K562 (cell line): ENCODE results near the gene GFRAL.

Source experiments
- CHD2 ChIP-seq: IDR thresholded peaks from 2 replicates; pipeline ENCODE4 v1.6.1; 2011; ENCODE audit warnings: low read depth, low read length
- DMBX1 ChIP-seq: fragments of 250-450 bp; sonication (Bioruptor Pico); IDR thresholded peaks from 2 replicates; pipeline ENCODE4 v1.8.0; 2022; ENCODE audit warnings: inconsistent platforms, mild to moderate bottlenecking, moderate library complexity, borderline replicate concordance
- ETV1 ChIP-seq: fragments of 450-650 bp; conservative IDR thresholded peaks from 2 replicates; pipeline ENCODE4 v1.6.1; 2016; ENCODE audit warnings: missing genetic modification characterization, control low read depth, low read depth, missing compliant biosample characterization
- HDAC2 ChIP-seq: fragments of 450-650 bp; IDR thresholded peaks from 2 replicates; pipeline ENCODE4 v1.6.1; 2016; ENCODE audit warnings: mild to moderate bottlenecking
- SMARCE1 ChIP-seq: fragments of 450-650 bp; IDR thresholded peaks from 2 replicates; pipeline ENCODE4 v1.7.1; 2016; ENCODE audit warnings: mild to moderate bottlenecking
- TOE1 ChIP-seq, 2 experiments: fragments of 450-650 bp in 1 of 2; sonication (generic) in 1 of 2; formaldehyde crosslinking in 1 of 2; IDR thresholded peaks; 2 replicates each; pipeline versions ENCODE4 v1.7.1 to v1.8.0; 2016 to 2022; ENCODE audit warnings: borderline replicate concordance in 2 of 2, mild to moderate bottlenecking in 2 of 2, antibody characterized with exemption in 1 of 2, inconsistent platforms in 1 of 2, low read depth in 1 of 2, missing genetic modification reagents in 1 of 2, moderate library complexity in 1 of 2
- U2AF1 ChIP-seq: fragments of 200-400 bp; formaldehyde crosslinking; optimal IDR thresholded peaks from 2 replicates; pipeline ENCODE3; 2017; ENCODE audit warnings: mild to moderate bottlenecking, low read depth, low read length, moderate library complexity
- ZBTB17 ChIP-seq: fragments of 450-650 bp; formaldehyde crosslinking; IDR thresholded peaks from 2 replicates; pipeline ENCODE4 v1.4.0; 2020; ENCODE audit warnings: mild to moderate bottlenecking
- ZC3H4 ChIP-seq: sonication (generic); formaldehyde crosslinking; IDR thresholded peaks from 2 replicates; pipeline ENCODE4 v1.9.0; 2021; ENCODE audit warnings: missing genetic modification reagents, borderline replicate concordance
- ZNF146 ChIP-seq: IDR thresholded peaks from one replicate; pipeline ENCODE4 v1.6.1; 2018; ENCODE audit warnings: missing compliant biosample characterization; ENCODE audit not compliant: unreplicated experiment
- TF ChIP-seq, protein P1 (sequence below), 3 experiments: IDR thresholded peaks in 2 of 3; conservative IDR thresholded peaks in 1 of 3; 2 replicates each; pipeline ENCODE4 v1.5.1; 2011 to 2012; ENCODE audit warnings: low read length in 3 of 3, mild to moderate bottlenecking in 3 of 3, control low read depth in 2 of 3, improper control_type of control experiment in 1 of 3, inconsistent platforms in 1 of 3, low read depth in 1 of 3, mixed read lengths in 1 of 3, moderate library complexity in 1 of 3; ENCODE audit not compliant: insufficient read depth in 2 of 3
- TF ChIP-seq, protein P2 (sequence below), 2 experiments: fragments of 200-800 bp in 1 of 2; sonication (Bioruptor generic) in 1 of 2; sonication (generic) in 1 of 2; formaldehyde crosslinking in 1 of 2; IDR thresholded peaks in 1 of 2; conservative IDR thresholded peaks in 1 of 2; 2 replicates each; pipeline versions ENCODE4 v1.5.0 to v1.6.1; 2016 to 2020; ENCODE audit warnings: missing compliant biosample characterization in 1 of 2, missing genetic modification characterization in 1 of 2, missing genetic modification reagents in 1 of 2
- TF ChIP-seq, protein P3 (sequence below): sonication (generic); formaldehyde crosslinking; IDR thresholded peaks from 2 replicates; pipeline ENCODE4 v1.5.0; 2020; ENCODE audit warnings: missing genetic modification reagents

DNA sequence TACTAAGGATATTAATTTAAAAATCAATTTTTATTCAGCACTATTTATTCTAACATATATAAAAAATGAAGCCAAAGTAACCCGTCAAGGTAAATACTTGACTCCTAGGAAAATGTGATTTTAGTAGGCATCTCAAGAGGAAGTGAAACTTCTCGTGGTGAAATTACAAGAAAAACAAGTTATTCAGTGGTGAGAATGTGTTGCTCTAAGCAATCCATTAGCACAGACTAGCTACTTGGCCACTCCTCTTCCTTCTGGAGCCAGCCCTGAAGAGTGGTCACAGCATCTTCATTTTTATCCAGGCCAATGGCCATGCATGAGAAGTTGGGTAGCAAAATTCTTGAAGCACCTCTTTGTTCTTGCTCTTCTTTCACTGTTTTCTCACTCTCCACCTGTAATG lies 40.4 kb upstream of the GFRAL start:
- TF ChIP-seq ZC3H4 (CRISPR knock-in tag) (no peak), HDAC2 (no peak), ZNF146 (no peak), ETV1 (no peak), DMBX1 (no peak), U2AF1 (no peak), SMARCE1 (no peak), TOE1 (IDR thresholded peaks at IDR 0.05; ENCODE audit: borderline replicate concordance) (no peak), TOE1 (CRISPR knock-in tag; IDR thresholded peaks at IDR 0.05; ENCODE audit: borderline replicate concordance, low read depth) (no peak), ZBTB17 (CRISPR knock-in tag) (no peak), CHD2 (no peak)
- TF ChIP-seq, protein P1, sequence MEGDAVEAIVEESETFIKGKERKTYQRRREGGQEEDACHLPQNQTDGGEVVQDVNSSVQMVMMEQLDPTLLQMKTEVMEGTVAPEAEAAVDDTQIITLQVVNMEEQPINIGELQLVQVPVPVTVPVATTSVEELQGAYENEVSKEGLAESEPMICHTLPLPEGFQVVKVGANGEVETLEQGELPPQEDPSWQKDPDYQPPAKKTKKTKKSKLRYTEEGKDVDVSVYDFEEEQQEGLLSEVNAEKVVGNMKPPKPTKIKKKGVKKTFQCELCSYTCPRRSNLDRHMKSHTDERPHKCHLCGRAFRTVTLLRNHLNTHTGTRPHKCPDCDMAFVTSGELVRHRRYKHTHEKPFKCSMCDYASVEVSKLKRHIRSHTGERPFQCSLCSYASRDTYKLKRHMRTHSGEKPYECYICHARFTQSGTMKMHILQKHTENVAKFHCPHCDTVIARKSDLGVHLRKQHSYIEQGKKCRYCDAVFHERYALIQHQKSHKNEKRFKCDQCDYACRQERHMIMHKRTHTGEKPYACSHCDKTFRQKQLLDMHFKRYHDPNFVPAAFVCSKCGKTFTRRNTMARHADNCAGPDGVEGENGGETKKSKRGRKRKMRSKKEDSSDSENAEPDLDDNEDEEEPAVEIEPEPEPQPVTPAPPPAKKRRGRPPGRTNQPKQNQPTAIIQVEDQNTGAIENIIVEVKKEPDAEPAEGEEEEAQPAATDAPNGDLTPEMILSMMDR (IDR thresholded peaks at IDR 0.05 in 2 of 3, conservative IDR thresholded peaks at IDR 0.05 in 1 of 3; ENCODE audit: insufficient read depth in 2 of 3, low read depth in 1 of 3, low read length in 3 of 3): no peak
- TF ChIP-seq, protein P2, sequence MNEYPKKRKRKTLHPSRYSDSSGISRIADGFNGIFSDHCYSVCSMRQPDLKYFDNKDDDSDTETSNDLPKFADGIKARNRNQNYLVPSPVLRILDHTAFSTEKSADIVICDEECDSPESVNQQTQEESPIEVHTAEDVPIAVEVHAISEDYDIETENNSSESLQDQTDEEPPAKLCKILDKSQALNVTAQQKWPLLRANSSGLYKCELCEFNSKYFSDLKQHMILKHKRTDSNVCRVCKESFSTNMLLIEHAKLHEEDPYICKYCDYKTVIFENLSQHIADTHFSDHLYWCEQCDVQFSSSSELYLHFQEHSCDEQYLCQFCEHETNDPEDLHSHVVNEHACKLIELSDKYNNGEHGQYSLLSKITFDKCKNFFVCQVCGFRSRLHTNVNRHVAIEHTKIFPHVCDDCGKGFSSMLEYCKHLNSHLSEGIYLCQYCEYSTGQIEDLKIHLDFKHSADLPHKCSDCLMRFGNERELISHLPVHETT (CRISPR knock-in tag; conservative IDR thresholded peaks at IDR 0.05 in 1 of 2, IDR thresholded peaks at IDR 0.05 in 1 of 2): no peak
- TF ChIP-seq, protein P3, sequence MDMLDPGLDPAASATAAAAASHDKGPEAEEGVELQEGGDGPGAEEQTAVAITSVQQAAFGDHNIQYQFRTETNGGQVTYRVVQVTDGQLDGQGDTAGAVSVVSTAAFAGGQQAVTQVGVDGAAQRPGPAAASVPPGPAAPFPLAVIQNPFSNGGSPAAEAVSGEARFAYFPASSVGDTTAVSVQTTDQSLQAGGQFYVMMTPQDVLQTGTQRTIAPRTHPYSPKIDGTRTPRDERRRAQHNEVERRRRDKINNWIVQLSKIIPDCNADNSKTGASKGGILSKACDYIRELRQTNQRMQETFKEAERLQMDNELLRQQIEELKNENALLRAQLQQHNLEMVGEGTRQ (CRISPR knock-in tag): no peak
